Brain microvascular endothelial cell (primary cell): ENCODE measurements around the gene BDH2.

Experiments used
- DNase-seq: peaks from one replicate; pipeline ENCODE4 v3.0.0-alpha.2; 2020
- H3K27ac ChIP-seq: fragments of 250-450 bp; sonication (Bioruptor Pico); 2 replicates; pipeline ENCODE4 v1.5.1; 2020; ENCODE audit warnings: mild to moderate bottlenecking, moderate library complexity
- H3K27me3 ChIP-seq: fragments of 250-450 bp; sonication (Bioruptor Pico); replicated peaks from 2 replicates; pipeline ENCODE4 v1.5.1; 2020; ENCODE audit warnings: mild to moderate bottlenecking
- H3K36me3 ChIP-seq: fragments of 250-450 bp; sonication (Bioruptor Pico); replicated peaks from 2 replicates; pipeline ENCODE4 v1.5.1; 2020; ENCODE audit warnings: mild to moderate bottlenecking
- H3K4me3 ChIP-seq: 2 replicates; pipeline ENCODE4 v1.5.1; 2011; ENCODE audit warnings: low read depth, mild to moderate bottlenecking, control low read depth, low read length, moderate library complexity
- CTCF ChIP-seq: IDR thresholded peaks from 2 replicates; pipeline ENCODE4 v1.5.1; 2011; ENCODE audit warnings: low read depth, mild to moderate bottlenecking, moderate library complexity, low read length, control low read depth, inconsistent platforms; ENCODE audit errors: missing control alignments
- in situ Hi-C: cut with HindIII; loops from 2 replicates; pipeline ENCODE4 v1.10.0; 2017; ENCODE audit warnings: low sequenced_read_pairs, low pct_ligation_motif_present

Gene BDH2

GRCh38 chr4:103079621-103080020, 20.0 kb downstream of the BDH2 start:
- Histone ChIP-seq H3K36me3 (no peaks in the 10 kb centered on the region), H3K27me3 (no peaks in the 10 kb centered on the region), H3K4me3 (no peak overlapping the region), H3K27ac (no peak overlapping the region)
- DNase-seq, result no peak
- no peak for TF ChIP-seq CTCF
- in situ Hi-C loops, result no loop called here

- no peak for TF ChIP-seq CTCF
- H3K27ac ChIP-seq, result peak within 1 kb of the TSS; percentile 89
- no peaks in the 10 kb centered on the region for H3K27me3 ChIP-seq
- peak within 1 kb of the TSS; percentile 78 for H3K4me3 ChIP-seq
- peak; percentile 62 for DNase-seq
- H3K36me3 ChIP-seq, result no peaks in the 10 kb centered on the region
- in situ Hi-C loops, result no loop called here
These were observed 22.8 kb downstream of the BDH2 start, which contains the start of gene SLC9B2 for GRCh38 chr4:103076747-103077347. Gene SLC9B2, minus strand, starts transcription at chr4:103076761. Its CDS starts 9,211 bp downstream, at chr4:103067550.

- no peaks in the 10 kb centered on the region for H3K27me3 ChIP-seq
- H3K4me3 ChIP-seq, result peak overlapping the region; percentile 78
- no peak for TF ChIP-seq CTCF
- no peaks in the 10 kb centered on the region for H3K36me3 ChIP-seq
- in situ Hi-C loops, result no loop called here
- peak overlapping the region; percentile 89 for H3K27ac ChIP-seq
- DNase-seq, result peak; percentile 41
These were observed 23.5 kb downstream of the BDH2 start for GRCh38 chr4:103075894-103076746.

- no peak for DNase-seq
- H3K36me3 ChIP-seq, result no peaks in the 10 kb centered on the region
- no peaks in the 10 kb centered on the region for H3K27me3 ChIP-seq
These were observed 24.2 kb downstream of the BDH2 start for GRCh38 chr4:103075435-103075893.

GRCh38 chr4:103074744-103075434, 24.7 kb downstream of the BDH2 start:
- no peak for DNase-seq
- in situ Hi-C loops, result no loop called here
- H3K27ac ChIP-seq, result no peak overlapping the region

More at GRCh38 chr4:103075435-103075893, 24.2 kb downstream of the BDH2 start:
- TF ChIP-seq CTCF, result no peak
- in situ Hi-C loops, result no loop called here
- H3K27ac ChIP-seq, result peak overlapping the region; percentile 89
- peak overlapping the region; percentile 78 for H3K4me3 ChIP-seq

More at GRCh38 chr4:103074744-103075434, 24.7 kb downstream of the BDH2 start:
- Histone ChIP-seq H3K4me3 (peak overlapping the region; percentile 78), H3K27me3 (no peaks in the 10 kb centered on the region), H3K36me3 (no peaks in the 10 kb centered on the region)
- no peak for TF ChIP-seq CTCF
